Ureter (tissue), 1 donor: ENCODE results near the gene CTNNA2. TPM values are rescaled to one million over a fixed set of nuclear protein-coding genes. Genes with fewer than 3 reads are reported as not detected.

Experiments
- DNase-seq: peaks from one replicate; pipeline ENCODE4 v3.0.0-alpha.2; 2020; ENCODE audit warnings: low spot score
- total RNA-seq: library from RNA; stranded (reverse); gene quantifications from one replicate; pipeline ENCODE4 v1.2.4, GENCODE V29; 2023
- donor health status: DM: yes; HTN: yes; CAD: no.

CTNNA2 gene
- total RNA-seq, 1 donor from 2014 or later = not detected

GRCh38 chr2:80475970-80476369 is 963.1 kb downstream of the CTNNA2 start:
- no peak for DNase-seq

GRCh38 chr2:80476535-80477117 is 963.8 kb downstream of the CTNNA2 start:
- DNase-seq = no peak

- no peak for DNase-seq
These were observed 969.4 kb downstream of the CTNNA2 start for GRCh38 chr2:80482276-80482675.

- no peak for DNase-seq
These were observed 976.9 kb downstream of the CTNNA2 start for GRCh38 chr2:80489717-80490116.

- no peak for DNase-seq
These were observed 978.1 kb downstream of the CTNNA2 start for GRCh38 chr2:80490964-80491363.

GRCh38 chr2:80496346-80496745 is 983.5 kb downstream of the CTNNA2 start:
- no peak for DNase-seq

GRCh38 chr2:80496775-80497174 is 983.9 kb downstream of the CTNNA2 start:
- no peak for DNase-seq

GRCh38 chr2:80499095-80499494 is 986.2 kb downstream of the CTNNA2 start:
- DNase-seq = no peak

GRCh38 chr2:80501874-80502624 is 989.2 kb downstream of the CTNNA2 start:
- no peak for DNase-seq

GRCh38 chr2:80506563-80506962 is 993.7 kb downstream of the CTNNA2 start:
- DNase-seq = no peak

GRCh38 chr2:80510716-80511115 is 997.9 kb downstream of the CTNNA2 start:
- no peak for DNase-seq

GRCh38 chr2:80515964-80516363 is 1003.1 kb downstream of the CTNNA2 start:
- DNase-seq = no peak

GRCh38 chr2:80517316-80517715 is 1004.5 kb downstream of the CTNNA2 start:
- DNase-seq = no peak

- no peak for DNase-seq
These were observed 1006.3 kb downstream of the CTNNA2 start for GRCh38 chr2:80519121-80519643.

GRCh38 chr2:80519699-80520291 is 1006.9 kb downstream of the CTNNA2 start:
- DNase-seq = no peak

GRCh38 chr2:80525152-80525551 is 1012.3 kb downstream of the CTNNA2 start:
- DNase-seq = no peak

GRCh38 chr2:80527119-80527518 is 1014.3 kb downstream of the CTNNA2 start:
- no peak for DNase-seq

- no peak for DNase-seq
These were observed 1016.8 kb downstream of the CTNNA2 start for GRCh38 chr2:80529466-80530165.

GRCh38 chr2:80530442-80531064 is 1017.7 kb downstream of the CTNNA2 start:
- DNase-seq = no peak

- DNase-seq = no peak
These were observed 1018.5 kb downstream of the CTNNA2 start for GRCh38 chr2:80531319-80531718.

GRCh38 chr2:80545420-80546210 is 1032.8 kb downstream of the CTNNA2 start:
- no peak for DNase-seq
